ENCODE measurements around the gene EPS15.
"Not testable (repeated sequence)": the region's sequence is repeated elsewhere in the genome, so short reads cannot be mapped to it uniquely, and the experiment has no call there.

EPS15 gene

DNA sequence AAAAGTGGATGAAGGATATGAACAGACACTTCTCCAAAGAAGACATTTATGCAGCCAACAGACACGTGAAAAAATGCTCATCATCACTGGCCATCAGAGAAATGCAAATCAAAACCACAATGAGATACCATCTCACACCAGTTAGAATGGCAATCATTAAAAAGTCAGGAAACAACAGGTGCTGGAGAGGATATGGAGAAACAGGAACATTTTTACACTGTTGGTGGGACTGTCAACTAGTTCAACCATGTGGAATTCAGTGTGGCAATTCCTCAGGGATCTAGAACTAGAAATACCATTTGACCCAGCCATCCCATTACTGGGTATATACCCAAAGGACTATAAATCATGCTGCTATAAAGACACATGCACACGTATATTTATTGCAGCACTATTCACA is 128.4 kb downstream of the EPS15 start:
- not testable (repeated sequence) for DNase-seq (ENCODE audit: low read depth in 2 of 2, low spot score in 1 of 2)

DNA sequence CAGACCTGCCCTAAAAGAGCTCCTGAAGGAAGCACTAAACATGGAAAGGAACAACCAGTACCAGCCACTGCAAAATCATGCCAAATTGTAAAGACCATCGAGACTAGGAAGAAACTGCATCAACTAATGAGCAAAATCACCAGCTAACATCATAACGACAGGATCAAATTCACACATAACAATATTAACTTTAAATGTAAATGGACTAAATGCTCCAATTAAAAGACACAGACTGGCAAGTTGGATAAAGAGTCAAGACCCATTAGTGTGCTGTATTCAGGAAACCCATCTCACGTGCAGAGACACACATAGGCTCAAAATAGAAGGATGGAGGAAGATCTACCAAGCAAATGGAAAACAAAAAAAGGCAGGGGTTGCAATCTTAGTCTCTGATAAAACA is 131.8 kb downstream of the EPS15 start:
- DNase-seq (ENCODE audit: low read depth in 2 of 2, low spot score in 1 of 2): not testable (repeated sequence)

DNA sequence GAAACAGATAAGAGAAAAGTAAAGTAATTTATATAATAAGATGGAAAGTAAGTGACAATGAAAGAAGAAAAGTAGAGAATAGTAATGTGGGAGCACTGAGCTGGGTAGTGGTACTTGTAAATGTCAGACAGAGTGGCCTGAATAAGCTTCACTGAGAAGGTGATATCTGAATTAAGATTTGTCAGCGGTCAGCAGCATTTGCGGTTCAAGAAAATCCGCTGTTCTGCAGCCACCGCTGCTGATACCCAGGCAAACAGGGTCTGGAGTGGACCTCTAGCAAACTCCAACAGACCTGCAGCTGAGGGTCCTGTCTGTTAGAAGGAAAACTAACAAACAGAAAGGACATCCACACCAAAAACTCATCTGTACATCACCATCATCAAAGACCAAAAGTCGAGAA is 132.8 kb downstream of the EPS15 start:
- not testable (repeated sequence) for DNase-seq (ENCODE audit: low read depth in 2 of 2, low spot score in 1 of 2)

DNA sequence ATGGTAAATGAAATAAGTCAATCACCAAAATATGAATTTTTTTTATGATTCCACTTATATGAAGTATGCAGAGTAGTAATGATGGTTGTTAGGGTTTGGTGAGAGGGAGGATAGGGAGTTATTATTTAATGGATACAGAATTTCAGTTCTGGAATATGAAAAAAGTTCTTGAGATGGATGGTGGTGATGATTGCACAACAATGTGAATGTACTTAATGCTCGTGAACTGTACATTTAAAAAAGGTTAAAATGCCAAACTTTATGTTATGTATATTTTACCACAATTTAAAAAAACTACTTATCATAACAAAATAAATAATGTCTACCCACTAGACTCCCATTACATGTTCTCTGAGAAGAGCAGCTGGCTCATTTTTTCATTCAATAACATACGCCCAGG is 133.3 kb downstream of the EPS15 start:
- DNase-seq (ENCODE audit: low read depth in 2 of 2, low spot score in 1 of 2): no peak

DNA sequence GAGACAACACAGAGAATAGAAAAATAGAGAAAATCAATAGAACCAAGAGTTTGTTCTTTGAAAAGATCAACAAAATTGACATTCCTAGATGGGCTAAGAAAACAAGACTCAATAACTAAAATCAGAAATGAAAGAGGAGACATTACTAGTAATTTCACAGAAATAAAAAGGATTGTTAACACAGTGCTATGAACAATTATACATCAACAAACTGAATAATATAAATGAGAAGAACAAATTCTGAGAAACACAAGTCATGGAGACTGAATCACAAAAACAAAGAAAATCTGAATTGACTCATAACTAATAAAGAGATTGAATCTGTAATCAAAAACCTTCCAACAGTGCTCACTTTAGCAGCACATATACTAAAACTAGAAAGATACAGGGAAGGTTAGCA is 137.1 kb downstream of the EPS15 start:
- no peak for DNase-seq (ENCODE audit: low read depth in 2 of 2, low spot score in 1 of 2)

DNA sequence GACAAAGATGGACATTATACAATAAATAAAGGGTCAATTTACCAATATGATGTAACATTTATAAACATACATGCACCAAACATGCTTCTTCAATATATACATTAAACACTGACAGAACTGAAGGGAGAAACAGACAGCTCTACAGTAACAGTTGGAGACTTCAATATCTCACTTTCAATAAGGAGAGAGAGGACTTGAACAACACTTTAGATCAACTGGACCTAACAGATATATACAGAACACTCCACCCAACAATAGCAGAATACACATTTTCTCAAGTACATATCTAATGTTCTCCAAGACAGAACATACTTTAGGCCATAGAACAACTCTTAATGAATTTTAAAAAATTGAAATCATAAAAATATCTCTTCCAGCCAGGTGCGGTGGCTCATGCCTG is 138.1 kb downstream of the EPS15 start:
- DNase-seq (ENCODE audit: low read depth in 2 of 2, low spot score in 1 of 2): no peak

DNA sequence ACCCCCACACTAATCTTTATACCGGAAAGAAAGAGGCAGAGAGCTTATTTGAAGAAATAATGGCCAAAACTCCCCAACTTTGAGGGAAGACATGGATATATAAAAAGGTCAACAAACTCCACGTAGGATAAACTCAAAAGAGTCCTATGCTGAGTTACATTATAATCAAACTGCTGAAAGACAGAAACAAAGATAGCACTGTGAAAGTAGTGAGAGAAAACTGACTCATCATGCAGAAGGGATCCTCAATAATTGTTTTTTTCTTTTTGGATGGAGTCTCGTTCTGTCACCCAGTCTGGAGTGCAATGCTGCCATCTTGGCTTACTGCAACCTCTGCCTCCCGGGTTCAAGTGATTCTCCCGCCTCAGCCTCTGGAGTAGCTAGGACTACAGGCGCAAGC is 140.2 kb downstream of the EPS15 start:
- no peak for DNase-seq (ENCODE audit: low read depth in 2 of 2, low spot score in 1 of 2)

DNA sequence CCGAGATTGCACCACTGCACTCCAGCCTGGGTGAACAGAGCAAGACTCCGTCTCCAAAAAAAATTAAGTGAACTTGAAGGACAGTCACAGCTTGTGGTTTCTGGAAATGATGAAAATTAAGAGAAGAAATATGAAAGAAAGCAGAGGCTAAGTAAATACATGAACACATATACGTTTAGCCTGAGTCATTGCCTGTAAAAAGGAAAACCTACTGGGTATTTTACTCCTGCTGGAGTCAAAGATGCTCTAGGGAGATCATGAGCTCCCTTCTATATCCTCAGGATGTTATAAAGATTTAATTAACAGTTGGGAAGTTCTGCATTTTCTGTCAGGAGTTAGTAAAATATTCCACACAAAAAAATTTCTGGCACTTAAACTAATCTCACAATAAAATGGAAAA is 145.2 kb downstream of the EPS15 start:
- no peak for DNase-seq (ENCODE audit: low read depth in 2 of 2, low spot score in 1 of 2)

DNA sequence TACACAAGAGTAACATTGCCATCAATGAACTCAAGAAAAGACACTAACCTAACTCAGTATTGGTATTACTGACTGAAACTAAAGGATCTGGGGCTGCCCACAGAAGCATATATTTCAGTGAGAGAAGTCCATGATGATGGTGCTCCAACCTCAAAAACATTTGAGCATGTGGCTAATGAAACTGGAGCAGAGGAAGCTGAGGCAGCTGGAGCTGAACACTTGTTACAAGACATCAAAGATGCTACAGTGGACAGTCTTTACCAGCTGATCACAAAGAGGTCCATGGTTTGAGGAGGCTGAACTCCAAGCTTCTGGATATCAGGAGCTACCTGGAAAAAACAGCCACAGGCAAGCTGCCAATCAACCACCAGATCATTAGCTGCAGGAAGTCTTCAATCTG is 146.5 kb downstream of the EPS15 start:
- no peak for DNase-seq (ENCODE audit: low read depth in 2 of 2, low spot score in 1 of 2)

DNA sequence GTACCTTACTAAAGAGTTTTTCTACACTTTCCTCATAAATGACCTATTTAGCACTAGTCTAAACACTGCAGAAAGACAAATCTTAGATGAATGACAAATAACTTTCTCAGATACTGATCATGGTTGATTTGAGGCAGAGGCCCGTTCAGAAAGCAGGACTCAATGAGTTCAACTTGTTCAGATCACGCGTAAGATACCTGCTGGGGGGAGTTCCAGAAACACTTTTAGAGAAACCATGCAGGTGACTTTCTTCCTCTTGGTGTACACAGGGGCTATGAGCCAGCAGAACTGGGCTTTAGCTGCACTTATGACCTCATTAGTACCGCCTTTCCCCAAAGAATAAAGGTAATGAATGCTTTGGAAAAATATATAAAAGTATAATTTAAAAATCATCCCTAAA is 149.9 kb downstream of the EPS15 start:
- DNase-seq (ENCODE audit: low read depth in 2 of 2, low spot score in 1 of 2): no peak

DNA sequence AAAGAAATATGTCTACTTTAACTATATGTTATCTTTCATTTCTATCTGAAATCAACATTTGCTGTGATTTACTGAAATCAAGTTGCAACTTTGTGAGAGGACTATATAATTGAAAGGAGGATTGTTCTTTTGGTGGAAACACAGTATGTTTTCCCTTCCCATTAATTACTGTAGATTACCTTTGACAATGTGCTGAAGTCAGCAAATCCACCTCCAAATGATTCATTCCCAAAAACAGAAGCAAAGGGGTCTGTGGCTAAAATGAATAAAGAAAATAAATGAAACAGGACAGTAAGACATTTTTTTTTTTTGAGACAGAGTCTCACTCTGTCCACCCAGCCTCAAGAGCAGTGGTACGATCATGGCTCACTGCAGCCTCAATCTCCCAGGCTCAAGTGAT is 153.3 kb downstream of the EPS15 start:
- DNase-seq (ENCODE audit: low read depth in 2 of 2, low spot score in 1 of 2): no peak

DNA sequence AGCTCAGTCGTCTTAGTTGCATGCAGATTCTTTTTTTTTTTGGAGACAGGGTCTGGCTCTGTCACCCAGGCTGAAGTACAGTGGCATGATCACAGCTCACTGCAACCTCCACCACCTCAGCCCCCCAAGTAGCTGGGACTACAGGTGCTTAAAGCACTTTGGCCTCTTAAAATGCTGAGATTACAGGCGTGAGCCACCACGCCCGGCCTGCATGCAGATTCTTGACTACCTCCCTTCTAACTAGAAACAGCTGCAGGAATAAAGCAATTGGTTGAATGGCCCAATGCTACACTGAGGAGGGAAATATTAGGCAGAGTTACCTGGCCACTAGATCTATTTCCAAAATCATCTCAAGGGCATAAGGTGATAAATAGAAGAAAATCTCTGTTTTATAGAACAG is 159.2 kb downstream of the EPS15 start:
- DNase-seq (ENCODE audit: low read depth in 2 of 2, low spot score in 1 of 2): no peak

DNA sequence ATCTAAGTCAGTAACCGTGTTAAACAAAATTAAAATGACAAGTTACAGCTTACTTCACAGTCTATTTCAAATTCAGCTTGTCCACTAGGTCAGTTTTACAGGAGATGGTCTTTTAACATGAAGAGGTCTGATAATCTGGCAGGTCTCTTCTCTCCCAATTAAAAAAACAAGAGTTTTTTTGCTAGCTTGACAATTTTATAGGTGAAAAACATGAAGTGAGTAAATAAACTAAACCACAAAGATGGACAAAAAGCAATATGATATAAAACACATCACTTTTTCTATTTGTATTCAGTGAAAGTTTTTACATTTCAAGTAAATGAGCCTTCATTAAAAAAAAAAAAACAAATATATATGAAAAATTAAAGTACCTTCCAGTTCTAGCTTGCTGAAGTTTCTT is 163.7 kb downstream of the EPS15 start:
- DNase-seq (ENCODE audit: low read depth in 2 of 2, low spot score in 1 of 2): no peak

DNA sequence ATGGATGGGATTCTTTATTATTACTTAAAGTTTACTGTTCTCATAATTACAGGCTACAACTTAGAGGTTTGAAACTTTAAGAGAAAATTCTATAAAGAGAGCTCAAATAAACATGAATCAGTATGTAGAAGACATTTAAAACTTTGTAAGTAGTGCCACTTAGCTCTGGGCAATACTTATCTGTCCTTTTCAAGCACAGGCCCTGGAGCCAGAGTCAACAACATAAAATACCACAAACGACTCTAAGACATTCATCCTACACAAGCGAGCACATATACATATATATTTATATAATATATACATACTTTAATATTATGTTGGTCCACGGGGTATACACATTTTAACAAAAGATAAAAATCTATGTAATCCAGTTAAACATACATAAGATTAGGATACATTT is 164.7 kb downstream of the EPS15 start:
- DNase-seq (ENCODE audit: low read depth in 2 of 2, low spot score in 1 of 2): no peak

DNA sequence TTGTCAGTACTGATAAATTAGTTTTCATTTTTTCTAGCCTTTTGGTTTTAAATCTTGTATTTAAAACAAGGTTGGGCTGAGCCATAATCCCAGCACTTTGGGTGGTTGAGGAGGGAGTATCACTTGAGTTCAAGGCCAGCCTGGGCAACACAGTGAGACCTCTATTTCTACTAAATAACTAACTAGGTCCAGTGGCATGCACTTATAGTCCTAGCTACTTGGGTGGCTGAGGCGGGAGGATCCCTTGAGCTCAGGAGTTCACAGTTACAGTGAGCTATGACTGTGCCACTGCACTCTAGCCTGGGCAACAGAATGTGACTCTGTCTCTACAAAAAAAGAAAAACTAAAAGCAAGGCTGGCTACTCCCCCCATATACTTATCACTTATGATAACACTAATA is 167.2 kb downstream of the EPS15 start:
- DNase-seq (ENCODE audit: low read depth in 2 of 2, low spot score in 1 of 2): no peak

DNA sequence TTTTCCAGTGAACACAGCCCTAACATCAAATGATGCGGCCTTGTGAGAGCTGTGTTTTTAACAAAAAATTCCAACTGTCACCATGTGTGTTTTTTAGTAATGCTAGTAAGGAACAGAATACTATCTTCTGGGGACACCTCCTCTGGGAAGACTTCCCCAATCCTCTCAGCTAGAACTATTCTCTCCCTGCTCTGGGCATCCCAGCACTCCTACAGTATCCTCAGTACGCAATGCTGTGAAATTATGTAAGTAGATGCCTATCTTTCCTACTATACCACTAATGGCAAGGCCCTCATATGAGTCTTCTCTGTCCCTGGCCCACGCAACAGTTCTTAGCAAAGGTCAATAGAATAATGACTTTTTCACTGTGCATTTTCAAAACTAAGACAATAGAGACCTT is 169.2 kb downstream of the EPS15 start:
- no peak for DNase-seq (ENCODE audit: low read depth in 2 of 2, low spot score in 1 of 2)

DNA sequence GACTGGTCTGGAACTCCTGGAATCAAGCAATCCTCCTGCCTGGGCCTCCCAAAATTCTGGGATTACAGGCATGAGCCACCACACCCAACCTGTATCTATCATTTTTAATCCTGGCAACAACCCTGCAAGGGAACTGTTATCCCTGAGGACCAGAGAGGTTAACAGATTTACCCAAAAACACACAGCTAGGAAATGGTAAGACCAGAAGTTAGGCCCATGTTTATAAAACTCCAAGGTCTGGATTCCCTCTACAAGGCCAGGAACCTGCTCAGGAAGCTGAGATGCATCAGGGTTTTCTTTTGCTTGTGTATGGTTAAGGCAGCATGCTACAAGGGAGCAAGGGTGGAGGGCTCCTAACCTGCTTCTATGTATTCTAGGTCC is 170.9 kb downstream of the EPS15 start:
- DNase-seq (ENCODE audit: low read depth in 2 of 2, low spot score in 1 of 2): no peak

DNA sequence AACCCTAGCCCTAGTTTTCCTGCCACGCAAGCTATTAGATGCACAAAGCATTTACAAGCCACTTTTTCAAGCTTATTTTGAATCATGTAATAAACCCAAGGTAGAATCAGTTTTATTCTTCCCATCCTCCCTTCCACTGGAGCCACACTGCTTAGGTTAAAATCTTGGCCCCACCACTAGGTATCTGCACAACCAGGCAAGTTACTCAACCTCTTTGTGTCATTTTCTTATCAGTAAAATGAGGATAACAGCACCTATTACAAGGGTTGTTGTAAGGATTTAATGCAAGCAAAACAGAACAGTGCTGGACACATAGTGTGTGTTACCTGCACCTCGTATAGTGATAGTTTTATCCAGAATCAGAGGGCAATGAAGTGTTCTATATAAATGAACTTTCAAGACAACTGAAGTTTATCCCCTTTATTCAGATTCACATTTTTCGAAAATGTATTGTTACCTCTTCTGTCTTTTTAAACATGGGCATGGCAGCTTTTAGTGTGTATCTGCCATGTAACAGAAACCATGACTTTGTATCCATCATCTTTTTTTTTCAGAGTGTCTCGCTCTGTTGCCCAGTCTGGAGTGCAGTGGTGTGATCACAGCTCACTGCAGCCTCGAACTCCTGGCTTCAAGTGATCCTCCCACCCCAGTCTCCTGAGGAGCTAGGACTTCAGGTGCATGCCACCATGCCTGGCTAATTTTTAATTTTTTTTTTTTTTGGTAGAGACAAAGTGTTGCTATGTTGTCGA is 171.5 kb downstream of the EPS15 start:
- DNase-seq (ENCODE audit: low read depth in 2 of 2, low spot score in 1 of 2): no peak

DNA sequence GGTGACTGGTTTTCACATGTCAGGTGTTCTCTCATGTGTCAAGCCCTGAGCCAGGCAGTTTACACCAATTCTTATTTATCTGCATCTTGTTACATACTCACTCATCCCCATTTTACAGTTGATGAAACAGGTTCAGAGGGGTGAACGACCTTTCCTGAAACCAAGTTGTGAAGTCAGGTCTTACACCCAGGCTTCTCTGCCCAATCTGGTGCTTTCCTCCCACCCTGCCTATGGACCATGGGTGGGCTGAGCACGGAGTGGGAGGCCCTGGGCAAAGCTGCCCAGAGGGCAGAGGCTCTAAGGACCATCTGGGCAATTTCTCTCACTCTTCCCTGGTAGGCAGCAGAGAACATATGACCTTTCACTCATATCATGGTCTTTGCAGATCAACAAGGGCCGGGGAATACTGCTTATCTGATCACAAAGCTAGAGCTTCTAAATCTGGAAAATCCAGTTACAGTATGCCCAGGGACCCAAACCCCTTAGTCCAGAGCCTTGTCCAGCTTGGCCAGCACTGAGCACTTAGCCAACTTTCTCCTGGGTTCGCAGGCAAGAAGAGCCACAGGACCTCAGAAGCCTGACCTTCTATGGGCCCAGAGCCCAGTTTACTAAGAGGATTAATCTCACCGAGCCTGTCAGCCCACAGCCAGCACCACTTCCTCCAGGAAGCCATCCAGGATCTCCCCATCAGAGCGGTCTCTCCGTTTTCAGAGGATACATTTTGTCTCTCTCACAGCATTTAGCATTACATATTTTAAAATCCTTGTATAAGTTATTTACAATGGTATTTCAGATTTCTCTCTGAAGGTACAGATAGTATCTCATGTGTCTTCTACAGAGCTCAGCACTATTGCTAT is 172.8 kb downstream of the EPS15 start:
- DNase-seq (ENCODE audit: low read depth in 2 of 2, low spot score in 1 of 2): no peak

DNA sequence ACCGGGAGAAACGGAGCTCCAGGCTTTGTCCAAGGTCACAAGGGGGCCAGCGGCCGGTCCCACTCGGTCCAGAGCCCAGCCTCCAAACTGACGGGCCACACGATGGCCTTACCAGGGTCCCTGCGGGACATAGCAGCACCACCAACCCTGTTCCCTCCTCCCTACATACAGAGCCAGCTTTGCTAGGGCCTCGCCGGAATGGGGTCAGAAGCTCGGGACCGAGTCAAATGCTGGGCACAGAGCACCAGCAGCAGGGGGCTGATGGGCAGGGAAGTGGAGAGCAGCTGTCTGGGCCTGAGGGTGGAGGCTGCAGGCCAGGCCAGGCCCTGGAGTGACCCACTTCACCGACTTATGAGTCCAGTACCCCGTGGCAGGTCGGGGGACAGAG is 173.8 kb downstream of the EPS15 start:
- DNase-seq (ENCODE audit: low read depth in 2 of 2, low spot score in 1 of 2): no peak

DNA sequence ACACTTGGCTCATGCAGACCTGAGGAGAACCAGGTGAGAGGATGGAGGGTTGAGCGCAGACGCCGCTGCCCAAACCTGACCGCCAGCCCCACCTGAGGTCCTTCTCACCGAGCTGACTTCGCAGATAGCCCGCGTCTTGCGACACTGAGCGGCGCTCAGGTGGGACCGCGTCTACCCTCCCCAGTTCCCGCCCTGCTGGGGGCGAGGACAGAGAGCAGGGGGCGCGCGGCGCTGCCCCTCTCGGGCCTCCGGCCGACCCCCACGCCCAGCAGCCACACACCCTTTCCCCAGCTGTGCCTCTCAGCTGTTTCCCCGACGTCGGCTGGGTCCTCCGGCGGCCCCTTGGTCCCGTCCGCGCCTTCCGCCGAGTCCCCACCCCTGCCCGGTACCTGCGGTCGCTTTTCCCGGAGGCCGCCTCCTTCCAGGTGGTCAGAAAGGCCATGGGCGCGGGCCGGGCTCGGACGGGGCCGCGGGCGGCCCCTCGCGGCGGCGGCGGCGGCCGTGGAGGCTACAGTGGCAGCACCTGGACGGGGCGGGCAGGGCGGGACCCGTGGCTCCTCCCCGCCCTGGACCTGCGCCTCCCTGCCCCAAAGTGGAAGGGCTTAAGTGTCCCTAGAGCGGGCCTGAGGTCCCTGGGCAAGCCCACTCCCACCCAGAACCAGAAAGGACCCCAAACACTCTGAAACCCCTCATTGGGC is 174.3 kb downstream of the EPS15 start:
- no peak for DNase-seq (ENCODE audit: low read depth in 2 of 2, low spot score in 1 of 2)

DNA sequence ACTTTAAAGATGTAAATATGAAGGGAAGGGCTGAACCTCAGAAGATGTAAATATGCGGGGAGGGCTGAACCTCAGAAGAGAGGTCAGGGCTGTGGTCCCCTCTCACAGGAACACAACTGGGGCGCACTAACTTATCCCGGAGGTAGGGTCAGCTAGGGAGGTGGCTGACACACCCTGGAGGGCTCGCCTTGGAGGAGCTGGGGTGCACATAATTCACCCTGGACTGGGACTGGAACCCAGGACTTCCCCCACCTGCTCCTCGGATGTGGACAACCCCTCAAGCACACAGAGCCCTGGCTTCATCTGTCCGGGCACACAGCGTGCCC is 174.8 kb downstream of the EPS15 start:
- no peak for DNase-seq (ENCODE audit: low read depth in 2 of 2, low spot score in 1 of 2)

Measured in stimulated activated CD8-positive, alpha-beta memory T cell treated with anti-CD3 and anti-CD28 coated beads, Interleukin-4, amount 100 ng/mL, for 4 hours (primary cell).